HG03439 (cell line): ENCODE results near the gene FOCAD.

Experiments used
- ATAC-seq: cut with Tn5 transposase; IDR thresholded peaks from one replicate; pipeline ENCODE4 v1.9.1; 2021; ENCODE audit warnings: mild to moderate bottlenecking, moderate library complexity; ENCODE audit not compliant: unreplicated experiment

Gene FOCAD

DNA sequence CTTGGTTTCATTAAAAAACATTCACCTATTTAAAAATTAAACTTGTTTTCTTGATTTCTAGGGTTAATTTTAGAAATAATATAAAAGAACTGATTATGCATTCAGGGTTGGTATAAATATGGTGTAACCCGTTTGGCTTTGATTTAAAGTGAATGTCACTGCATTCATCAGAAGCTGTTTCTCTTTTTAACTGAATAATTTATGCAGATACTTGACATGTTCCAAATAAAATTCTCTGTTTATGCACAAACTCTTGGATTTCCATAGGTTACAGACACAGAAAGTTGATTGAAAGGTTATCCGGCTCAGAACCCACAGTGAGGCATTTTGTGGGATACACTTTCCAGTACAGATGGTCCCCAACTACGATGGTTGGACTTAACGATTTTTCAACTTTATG lies 186.1 kb downstream of the FOCAD start:
- ATAC-seq: no peak

- ATAC-seq: no peak
Observed at GRCh38 chr9:20872340-20872977, 188.4 kb downstream of the FOCAD start.

GRCh38 chr9:20873240-20873865 lies 189.3 kb downstream of the FOCAD start:
- ATAC-seq: no peak

GRCh38 chr9:20880271-20880670 lies 196.2 kb downstream of the FOCAD start:
- no peak for ATAC-seq

DNA sequence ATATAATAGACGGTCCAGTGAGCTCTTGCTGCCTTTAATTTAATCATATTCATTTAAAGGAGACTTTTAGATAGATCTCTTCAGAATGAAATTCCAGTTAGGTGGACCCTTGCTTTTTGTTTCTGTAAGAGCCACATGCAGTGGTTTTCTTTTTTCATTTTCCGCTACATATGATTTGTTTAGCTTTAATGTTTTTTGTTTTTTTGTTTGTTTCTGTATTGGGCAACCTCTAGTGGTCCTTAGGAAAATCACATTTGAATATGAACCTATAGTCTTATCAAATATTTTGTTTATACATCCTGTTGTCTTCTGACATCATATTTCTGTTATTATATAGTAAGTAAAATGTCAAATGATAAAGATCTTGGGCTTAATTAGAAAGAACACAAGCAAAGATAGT lies 196.6 kb downstream of the FOCAD start:
- ATAC-seq: no peak

DNA sequence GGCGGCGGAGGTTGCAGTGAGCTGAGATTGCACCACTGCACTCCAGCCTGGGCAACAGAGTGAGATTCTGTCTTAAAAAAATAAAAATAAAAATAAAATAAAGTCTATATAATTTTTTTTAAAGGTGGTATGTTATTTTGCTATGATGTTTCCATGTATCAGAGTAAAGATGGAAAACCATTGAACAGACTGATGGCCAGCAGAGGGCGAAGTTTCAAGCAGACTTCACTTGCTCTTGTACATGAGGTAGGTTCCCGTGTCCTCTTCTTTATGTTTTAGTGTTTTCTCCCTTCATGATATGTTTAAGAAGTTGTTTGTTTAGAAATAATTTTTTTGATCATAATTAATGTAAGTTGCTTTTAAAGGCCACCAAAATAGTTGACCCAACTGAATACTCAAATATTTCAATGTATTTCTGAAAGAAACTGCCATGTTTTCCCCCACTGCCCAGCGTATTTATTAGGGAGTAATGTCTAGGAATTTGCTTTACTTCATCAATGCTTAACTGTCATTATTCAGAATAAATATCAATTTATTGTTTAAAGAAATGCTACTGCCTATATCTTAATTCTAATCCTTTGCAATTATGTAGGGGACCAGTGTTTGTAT lies 201.0 kb downstream of the FOCAD start:
- ATAC-seq: no peak

GRCh38 chr9:20898885-20899554 lies 215.0 kb downstream of the FOCAD start:
- no peak for ATAC-seq

DNA sequence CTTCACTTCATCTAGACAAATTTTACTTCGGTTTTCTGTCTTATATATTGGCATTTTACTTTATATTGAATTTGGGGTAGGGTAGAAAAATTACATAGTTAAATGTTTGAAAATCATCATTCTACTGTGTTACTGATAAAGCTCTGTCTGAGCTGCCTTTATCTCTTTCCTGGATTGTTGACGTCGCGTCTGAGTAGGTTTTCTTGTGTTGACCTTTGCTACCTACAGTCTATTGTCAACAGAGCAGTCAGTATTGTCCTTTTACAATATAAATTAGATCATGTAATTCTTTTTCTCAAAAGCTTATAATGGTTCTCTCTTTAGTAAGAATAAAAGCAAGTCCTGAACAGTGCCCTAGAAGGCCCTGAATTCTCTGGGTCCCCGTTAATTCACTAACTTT lies 219.2 kb downstream of the FOCAD start:
- no peak for ATAC-seq

GRCh38 chr9:20904995-20905394 lies 220.9 kb downstream of the FOCAD start:
- no peak for ATAC-seq

DNA sequence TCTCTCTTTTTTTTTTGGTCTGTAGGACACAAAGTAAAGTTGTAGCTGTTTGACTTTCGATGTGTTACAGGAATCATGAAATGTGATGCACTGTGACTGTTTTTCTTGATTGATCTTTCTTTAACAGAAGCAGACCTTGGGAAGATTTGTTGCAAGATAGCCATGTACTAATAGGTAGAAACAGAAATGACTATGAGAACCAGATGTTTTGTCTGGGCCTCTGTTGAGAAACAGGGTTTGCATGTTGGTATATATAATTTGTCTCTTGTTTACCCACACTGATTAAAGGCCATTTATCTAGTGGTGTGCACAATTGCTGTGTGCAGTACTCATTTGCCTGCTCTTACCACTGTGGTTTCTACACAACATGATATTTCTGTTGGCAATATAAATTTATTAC lies 222.3 kb downstream of the FOCAD start:
- no peak for ATAC-seq

GRCh38 chr9:20908461-20908860 lies 224.4 kb downstream of the FOCAD start:
- no peak for ATAC-seq

DNA sequence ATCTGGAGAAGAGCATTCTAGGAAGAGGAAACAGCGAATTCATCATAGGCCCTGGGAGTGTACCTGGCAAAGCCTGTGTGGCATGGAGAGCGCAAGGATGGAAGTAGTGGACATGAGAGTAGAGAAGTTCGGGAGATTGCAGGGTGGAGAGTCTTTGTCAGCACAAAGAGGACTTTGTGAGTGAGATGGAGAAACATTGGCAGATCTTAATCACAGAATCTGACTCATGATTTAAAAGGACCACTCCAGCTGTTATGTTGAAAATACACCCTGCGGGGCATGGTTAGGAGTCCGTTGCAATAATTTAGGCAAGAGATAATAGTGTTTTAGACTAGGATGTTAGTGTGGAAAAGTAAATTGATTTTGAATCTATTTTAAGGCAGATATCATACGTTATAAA lies 230.5 kb downstream of the FOCAD start:
- ATAC-seq: no peak

DNA sequence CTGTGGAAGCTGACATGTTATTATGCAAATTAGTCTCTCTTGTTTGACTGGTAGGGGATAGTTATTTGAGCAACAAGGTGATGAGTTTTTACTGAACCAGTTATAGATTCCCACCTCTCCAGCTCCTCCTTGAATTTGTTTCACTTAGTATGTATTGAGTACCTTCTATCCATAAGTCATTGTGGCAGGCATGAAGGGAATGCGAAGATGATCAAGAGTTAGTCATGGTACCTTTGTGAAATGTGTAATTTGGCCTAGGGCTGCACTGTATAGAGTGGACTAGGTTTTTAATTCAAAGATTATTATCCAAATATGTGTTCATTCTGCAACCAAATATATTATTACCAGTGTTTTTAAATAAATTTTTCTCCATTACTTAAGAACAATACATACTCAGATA lies 237.3 kb downstream of the FOCAD start:
- ATAC-seq: no peak

GRCh38 chr9:20925256-20926045 lies 241.4 kb downstream of the FOCAD start:
- no peak for ATAC-seq

DNA sequence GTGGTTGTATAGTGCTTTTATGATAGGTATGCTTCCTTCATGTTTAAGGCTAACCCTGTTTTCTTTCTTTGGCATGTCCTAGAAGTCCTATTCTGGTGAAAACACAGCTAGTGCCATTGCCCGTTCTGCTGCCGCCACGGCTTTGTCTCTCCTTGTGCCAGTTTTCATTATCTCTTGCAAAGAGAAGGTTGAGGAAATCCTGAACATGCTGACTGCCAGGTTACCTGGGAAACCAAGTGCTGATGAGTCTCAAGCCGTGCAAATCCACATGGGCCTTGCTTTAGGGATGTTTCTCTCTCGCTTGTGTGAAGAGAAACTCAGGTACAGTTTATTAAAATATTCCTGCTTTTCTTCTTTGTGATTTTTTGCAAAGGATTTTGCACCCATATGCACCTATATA lies 245.2 kb downstream of the FOCAD start:
- no peak for ATAC-seq

DNA sequence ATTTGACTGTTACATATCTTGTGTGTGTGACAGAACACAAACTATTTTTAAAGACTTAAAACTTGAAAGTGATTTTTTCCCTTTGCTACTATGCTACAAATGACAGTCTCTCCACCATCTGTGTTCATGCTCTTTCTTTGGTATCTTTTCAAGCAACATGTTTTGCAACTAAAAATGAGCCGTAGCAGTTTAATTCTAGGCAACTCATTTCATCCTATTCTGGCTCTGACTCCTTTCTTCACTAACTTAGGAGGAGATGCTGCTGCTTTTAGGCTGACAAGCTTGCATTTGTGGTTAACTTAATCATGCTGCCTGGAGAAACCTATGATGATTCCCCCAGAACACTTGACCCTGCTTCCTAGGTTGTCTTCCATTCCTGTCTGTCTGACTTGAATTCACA lies 246.8 kb downstream of the FOCAD start:
- ATAC-seq: no peak

DNA sequence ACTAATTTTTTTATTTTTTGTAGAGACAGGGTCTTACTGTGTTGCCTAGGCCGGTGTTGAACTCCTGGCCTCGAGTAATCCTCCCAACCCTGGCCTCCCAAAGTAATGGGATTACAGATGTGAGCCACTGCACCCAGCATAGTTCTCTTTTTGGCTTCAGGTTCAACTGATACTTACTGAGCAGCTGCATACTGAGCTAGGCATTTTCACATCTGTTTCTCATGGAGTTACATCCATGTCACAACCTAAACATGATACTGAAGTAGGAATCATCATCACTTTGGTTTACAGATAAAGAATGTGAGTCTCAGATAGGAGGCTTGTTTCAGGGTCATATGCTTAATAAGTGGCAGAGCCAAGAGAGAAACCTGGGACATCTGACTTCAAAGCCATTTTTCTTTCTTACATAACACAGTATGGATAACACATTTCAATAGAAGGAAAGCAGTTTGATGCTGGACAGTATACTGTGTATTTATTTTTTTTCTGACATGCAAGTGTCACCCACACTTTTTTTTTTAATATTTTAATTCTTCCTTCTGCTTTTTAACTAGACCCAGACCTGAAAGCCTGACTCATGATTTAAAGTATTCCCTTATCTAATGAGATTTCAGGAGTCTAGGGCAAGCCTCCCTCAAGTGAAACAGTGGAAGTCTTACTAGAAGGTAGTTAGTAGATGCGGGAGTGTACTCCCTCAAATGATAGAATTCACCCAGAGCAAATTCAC lies 256.6 kb downstream of the FOCAD start:
- ATAC-seq: peak; percentile 25

DNA sequence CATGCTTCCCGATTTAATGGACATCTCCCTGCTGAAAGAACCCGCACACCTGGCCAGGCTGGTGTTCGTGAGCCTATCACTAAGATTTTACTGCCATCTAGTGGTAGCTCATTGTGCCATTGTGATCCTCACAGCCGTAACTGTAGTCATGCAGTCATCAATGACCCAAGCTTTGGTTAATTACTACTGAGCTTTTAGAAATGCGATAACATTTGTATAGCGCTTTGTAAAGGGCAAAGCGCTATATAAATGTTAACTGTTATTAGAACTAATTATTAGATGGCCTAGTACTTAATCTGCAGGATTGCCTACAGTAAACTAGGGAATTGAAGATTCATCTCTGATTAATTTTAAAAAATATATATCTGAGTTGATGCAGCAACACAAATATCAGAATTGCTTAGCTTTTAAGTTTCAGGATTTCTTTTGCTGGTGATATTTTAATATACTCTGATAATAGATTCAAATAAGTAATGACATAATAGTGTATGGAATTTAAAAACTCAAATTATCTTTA lies 257.2 kb downstream of the FOCAD start:
- peak; percentile 94 for ATAC-seq

DNA sequence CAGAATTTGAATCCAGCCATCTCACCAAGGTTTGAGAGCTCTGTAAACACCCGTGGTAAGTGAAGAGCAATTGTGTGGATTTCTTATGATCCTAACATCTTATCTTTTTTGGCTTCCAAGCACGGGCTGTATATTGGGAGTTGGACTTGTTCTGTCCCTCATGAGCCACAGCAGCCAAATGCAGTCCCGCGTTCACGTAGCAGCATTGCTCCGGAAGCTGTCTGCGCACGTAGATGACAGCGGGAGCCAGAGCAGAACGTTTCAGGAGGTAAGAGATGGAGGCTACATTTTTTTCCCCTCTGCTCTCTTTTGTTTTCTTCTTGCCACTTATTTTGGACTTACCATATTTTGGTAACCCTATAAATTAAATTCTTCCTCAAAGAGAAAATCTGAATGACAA lies 260.4 kb downstream of the FOCAD start:
- ATAC-seq: no peak

DNA sequence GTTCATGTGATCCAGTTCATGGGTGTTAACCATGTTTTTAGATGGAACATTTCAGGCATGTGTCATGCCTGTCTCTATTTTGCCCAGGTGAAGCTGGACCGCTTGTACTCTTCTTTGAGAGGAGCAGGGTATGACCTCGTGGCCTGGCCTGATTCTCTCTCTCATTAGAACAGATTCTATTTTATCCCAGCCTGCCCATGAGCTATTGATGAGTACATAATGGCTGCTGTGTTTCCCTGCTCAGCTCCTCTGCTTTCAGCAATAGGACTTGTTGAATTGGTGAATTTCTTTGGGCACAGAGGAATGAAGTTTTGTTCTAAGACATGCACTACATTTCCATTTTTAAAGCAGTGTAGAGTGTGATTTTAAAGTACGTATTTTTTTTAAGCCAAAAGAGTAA lies 261.2 kb downstream of the FOCAD start:
- ATAC-seq: no peak
